HG03066 (cell line): ENCODE measurements around the gene KHDRBS1.
"Not testable (repeated sequence)": the region's sequence is repeated elsewhere in the genome, so short reads cannot be mapped to it uniquely, and the experiment has no call there.

ENCODE experiments used
- ATAC-seq: cut with Tn5 transposase; IDR thresholded peaks from one replicate; pipeline ENCODE4 v1.9.1; 2021; ENCODE audit warnings: low read depth; ENCODE audit not compliant: unreplicated experiment

KHDRBS1 gene

DNA sequence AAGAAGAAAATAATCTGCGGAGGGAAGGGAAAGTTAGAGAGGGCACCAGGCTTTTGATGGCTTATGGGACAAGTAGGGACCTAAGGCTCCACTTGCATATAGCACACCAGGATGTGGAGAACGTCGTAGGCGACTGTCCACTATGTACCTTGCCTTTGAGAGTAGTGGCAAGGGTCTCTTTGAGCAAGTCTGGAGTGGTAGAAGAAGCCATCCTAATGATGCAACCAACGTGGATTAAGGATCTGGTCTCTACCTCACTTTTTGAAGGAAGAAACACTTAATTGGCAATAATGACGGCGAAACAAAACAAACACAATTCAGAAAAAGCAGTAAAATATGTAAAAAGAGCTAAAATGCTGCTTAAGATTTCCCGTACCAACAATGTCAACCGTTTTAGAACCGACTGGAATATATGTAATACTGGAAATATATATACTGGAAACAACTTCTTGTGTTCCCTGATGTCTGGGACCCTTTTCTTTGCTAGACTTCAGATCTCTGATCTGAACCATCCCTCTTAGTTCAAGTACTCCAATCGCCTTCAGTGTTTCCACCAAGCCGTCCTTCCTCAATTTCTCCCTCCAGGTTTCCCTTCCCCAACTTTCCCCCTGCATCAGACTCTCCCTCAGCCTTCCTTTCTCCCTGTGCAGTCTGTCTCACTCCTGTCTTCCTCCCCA is 821 bp upstream of the KHDRBS1 start:
- no peak for ATAC-seq

GRCh38 chr1:32014199-32014947 is 705 bp downstream of the KHDRBS1 start:
- ATAC-seq = peak; percentile 25

GRCh38 chr1:32014948-32015273 is 1.2 kb downstream of the KHDRBS1 start:
- no peak for ATAC-seq

GRCh38 chr1:32020339-32020738 is 6.7 kb downstream of the KHDRBS1 start:
- no peak for ATAC-seq

DNA sequence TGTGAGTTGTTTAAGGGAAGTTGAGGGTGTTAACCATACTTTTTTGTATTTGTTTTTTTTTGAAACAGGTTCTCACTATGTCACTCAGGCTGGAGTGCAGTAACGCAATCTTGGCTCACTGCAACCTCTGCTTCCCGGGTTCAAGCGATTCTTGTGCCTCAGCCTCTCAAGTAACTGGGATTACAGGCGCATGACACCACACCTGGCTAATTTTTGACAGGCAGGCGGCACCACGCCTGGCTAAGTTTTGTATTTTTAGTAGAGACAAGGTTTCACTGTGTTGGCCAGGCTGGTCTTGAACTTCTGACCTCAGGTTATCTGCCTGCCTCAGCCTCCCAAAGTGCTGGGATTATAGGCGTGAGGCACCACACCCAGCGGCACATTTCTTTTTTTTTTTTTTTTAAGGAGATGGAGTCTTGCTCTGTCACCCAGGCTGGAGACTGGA is 7.9 kb downstream of the KHDRBS1 start:
- ATAC-seq = not testable (repeated sequence)

DNA sequence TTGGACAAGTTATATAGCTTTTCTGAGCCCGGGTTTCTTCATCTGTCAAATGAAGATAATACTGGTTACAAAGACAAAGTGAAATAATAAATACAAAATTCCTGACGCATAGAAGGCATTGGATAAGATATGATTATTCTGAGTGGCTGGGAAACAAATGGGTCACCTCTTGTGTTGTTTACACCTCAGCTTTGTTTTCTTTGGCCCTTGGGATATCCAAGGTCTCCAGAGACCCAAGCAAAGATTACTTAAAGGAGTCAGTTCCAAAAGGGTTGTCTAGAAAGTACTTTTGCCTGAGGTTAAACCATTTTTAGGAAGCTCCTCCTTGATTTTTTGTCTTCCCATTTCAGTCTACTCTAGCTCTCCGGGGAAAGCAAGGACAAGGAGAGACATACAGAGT is 9.7 kb downstream of the KHDRBS1 start:
- no peak for ATAC-seq

DNA sequence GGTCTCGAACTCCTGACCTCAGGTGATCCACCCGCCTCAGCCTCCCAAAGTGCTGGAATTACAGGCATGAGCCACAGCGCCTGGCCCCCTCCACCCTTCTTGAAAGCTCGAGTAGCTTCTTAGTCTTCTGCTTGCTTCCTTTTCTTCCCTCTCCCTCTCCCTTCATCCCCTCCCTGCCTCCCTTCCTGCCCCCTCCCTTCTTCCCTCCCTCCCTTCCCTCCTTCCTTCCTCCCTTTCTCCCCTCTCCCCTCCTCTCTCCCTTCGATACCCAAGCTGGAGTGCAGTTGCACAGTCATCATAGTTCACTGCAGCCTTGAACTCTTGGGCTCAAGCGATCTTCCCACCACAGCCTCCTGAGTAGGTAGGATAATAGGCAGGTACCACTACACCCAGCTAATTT is 11.8 kb downstream of the KHDRBS1 start:
- no peak for ATAC-seq

DNA sequence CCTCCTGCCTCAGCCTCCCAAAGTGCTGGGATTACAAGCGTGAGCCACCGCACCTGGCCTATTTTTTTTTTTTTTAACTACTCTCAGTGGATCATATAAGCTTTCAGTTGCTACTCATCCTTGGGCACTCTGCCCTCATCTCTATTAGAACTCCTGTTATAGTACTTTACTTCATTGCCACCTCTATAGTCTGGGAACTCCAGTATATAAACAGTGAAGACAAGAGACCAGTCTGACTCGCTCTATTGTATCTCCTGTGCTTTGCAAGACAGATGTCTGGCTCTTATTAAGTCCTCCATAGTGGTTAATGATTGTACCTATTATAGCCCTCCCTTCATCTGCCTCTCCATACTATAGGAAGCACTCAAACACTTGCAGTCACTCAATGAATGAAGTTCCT is 15.1 kb downstream of the KHDRBS1 start:
- ATAC-seq = no peak

DNA sequence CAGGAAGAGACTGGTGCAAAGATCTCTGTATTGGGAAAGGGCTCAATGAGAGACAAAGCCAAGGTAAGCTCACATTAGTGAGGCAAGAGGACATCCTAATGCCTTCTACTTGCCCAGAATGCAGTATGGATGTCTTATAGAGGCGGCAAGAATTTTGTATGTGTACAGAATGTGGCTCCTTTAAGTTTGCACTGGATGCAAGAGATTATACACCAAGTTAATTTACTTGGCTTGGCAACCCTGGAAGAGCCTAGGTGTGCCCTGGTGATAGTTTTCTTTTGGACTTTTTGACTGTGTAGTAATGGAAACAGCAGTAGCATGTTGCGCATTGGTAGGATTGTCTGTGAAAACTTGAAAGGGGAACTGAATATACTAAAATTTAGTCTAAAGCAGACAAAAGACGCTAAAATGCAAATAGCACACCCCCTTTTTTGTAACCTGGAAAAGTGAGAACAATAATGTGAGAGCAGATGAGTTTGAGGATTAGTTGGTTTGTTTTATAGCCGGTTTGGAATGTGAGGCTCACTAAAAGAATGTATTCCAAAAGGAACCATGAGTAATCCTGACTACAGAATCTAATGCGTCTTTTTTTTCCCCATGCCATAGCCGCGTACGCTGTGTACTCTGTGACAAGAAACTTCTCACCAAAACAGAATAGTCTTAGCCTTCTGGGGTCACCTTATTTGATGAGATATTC is 18.1 kb downstream of the KHDRBS1 start:
- ATAC-seq = no peak

DNA sequence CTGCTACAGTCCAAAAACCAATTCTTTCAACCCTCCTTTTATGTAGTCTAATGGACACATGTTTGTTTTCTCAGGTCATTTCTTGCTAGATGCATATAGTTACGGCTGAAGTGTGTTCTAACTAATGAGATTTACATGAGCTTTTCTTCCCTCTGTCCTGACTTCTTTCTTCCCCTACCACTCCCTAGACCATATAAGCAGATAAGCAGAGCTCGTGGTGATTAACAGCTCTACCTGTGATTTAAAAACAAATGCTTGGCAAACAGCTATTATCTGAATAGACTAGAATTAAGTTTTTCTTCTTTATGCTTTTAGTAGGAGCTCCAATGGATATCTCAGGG is 18.6 kb downstream of the KHDRBS1 start:
- ATAC-seq = no peak

DNA sequence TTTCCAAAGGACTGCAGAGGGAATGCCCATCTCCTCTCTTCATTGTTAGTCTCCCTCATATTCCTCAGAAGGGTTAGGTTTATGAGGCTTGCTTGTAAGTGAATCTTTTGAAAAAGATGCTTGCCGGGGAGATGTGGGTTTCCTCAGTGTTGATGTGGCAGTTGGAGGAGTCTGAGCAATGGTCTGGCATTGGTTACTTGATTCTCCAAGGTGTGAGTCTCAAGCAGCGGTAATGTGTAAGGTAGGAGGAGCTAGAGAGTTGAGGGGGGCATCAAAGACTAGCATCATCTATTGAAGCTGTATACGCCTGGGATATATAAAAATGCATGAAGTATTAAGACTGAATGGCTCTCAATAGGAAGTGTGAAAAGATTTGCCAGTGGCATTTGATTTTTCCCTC is 21.5 kb downstream of the KHDRBS1 start:
- ATAC-seq = no peak

DNA sequence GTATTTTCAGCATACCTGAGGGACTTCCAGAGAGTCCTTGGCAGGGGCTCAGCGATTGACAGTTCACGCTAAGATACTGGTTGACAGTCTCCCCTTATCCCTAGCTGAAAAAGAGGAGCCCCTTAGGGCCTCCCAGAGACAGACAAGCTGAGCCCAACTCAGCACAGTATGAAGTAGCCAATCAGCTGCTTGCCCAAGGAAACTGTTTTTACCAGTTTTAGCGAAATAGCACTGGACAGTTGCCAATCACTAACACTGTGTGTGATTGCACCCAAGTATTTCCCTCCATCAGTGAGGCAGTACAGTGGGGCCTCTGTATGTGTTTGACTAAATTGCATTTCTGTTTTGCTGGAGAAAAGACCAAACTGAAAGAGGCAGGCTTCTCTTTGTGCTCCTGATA is 27.0 kb downstream of the KHDRBS1 start:
- ATAC-seq = no peak

DNA sequence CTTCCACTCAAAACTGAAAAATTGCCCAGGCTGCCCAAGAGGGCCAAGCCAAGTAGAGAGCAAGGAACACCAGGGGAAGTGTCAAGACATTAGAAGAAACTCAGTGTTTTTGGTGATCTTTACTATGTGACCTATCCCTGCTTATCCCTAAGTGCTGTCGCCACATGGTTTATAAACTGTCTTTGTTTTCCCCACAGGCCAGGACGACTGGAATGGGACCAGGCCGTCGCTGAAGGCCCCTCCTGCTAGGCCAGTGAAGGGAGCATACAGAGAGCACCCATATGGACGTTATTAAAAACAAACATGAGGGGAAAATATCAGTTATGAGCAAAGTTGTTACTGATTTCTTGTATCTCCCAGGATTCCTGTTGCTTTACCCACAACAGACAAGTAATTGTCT is 28.7 kb downstream of the KHDRBS1 start:
- no peak for ATAC-seq

DNA sequence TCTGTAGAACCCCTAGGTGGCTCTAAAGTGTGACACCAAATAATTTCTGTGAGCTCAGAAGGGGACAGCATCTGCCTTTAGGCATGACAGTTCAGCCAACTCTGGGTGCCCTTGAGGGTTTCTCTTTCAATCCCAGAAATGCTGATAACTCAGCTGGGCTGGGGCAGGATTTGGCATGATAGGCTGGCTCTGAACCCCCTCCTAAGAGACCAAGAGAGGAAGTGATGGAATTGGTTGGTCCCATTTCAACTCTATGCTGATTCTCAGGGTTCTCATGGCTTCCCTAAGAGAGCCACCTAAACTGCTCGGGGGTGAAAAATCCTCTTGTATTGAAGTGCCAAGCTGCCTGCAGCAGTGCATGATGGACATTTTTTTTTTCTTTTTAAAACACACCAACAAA is 30.6 kb downstream of the KHDRBS1 start:
- no peak for ATAC-seq

DNA sequence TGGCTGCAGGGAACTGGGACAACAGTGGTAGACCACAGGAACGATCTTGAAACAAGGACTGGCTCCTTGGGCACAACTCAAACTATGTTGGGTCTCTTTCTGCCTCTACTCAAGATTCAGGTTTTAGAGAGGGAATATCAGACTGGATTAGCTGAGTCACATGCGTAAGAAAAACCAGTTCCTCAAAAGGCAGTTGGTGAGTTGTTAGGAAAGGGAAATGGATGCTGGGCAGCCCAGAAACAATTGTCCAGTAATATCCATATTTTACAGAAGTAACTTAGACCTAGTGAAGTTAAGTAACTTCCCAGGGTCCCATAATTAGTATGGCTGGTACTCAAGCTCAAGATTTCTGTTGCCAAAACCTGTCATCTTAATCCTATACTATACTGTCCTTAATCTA is 32.1 kb downstream of the KHDRBS1 start:
- no peak for ATAC-seq

- ATAC-seq = no peak
Measured at GRCh38 chr1:32047701-32048100, 34.0 kb downstream of the KHDRBS1 start.

GRCh38 chr1:32048440-32048839 is 34.8 kb downstream of the KHDRBS1 start:
- no peak for ATAC-seq

DNA sequence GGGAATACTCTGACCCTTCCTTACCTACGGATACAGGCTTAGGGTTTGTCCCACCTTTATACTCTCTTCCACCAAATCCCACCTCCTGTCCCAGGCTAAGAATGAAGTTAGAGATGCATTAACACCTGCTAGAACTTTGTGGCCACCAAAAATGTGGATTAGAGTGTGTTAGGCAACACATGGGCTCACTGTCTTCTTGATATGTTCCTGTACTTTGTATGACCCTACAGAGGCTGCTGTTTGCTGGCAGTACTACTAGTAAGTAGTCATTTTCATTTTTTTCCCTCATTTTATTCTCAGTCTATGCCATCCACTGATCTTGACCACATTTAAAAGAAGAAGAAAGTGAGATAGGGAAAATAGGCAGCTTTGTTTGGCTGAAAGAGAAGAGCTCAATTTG is 38.0 kb downstream of the KHDRBS1 start:
- no peak for ATAC-seq

- ATAC-seq = no peak
Measured at GRCh38 chr1:32052887-32053286, 39.2 kb downstream of the KHDRBS1 start.

GRCh38 chr1:32055416-32055815 is 41.7 kb downstream of the KHDRBS1 start:
- ATAC-seq = no peak

DNA sequence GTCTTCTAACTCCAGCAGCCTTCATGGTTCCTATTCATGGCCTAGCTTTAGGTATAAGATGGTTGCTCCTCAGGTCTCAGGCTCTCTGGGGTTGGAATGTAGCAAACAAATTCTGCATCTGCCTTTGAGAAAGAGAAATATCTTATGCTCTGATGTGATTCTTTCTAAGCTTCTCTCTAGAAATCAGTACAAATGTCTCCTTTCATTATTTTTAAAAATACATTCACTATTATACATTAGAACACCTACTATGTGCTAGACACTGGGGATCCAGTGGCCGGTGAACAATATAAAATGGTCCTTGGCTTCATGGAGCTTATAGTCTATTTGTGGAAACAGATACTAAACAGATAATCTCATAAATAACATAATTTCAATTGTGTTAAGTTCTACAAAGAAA is 42.9 kb downstream of the KHDRBS1 start:
- ATAC-seq = no peak

- no peak for ATAC-seq
Measured at GRCh38 chr1:32060914-32061313, 47.2 kb downstream of the KHDRBS1 start.
